HEK293 (cell line): ENCODE measurements around the gene ADAM19.

Experiments used
- CTCF ChIA-PET: fragments of 350-600 bp; formaldehyde crosslinking; extraction: SDS; loops from one replicate; lab custom pipeline; 2021; ENCODE audit warnings: antibody characterized with exemption; lab: Yijun Ruan, JAX
- POLR2A ChIA-PET: fragments of 300-600 bp; formaldehyde crosslinking; extraction: SDS; loops from one replicate; lab custom pipeline; 2020; ENCODE audit warnings: antibody characterized with exemption, inconsistent platforms; lab: Yijun Ruan, JAX
- H3K27ac ChIP-seq: fragments of 200-500 bp; sonication (Bioruptor generic); 2 replicates; pipeline ENCODE4 v1.5.1; 2014; ENCODE audit warnings: low read depth, low read length, control low read depth, inconsistent platforms; ENCODE audit errors: extremely low read depth
- H3K36me3 ChIP-seq, 2 experiments: fragments of 200-500 bp in 1 of 2; sonication (Bioruptor generic) in 1 of 2; 1 replicate in 1 of 2; 2 replicates in 1 of 2; pipeline ENCODE4 v1.5.1; 2014 to 2017; ENCODE audit warnings: inconsistent platforms in 2 of 2, low read length in 2 of 2; ENCODE audit not compliant: control insufficient read depth in 2 of 2, insufficient read depth in 1 of 2
- H3K4me1 ChIP-seq: fragments of 200-500 bp; sonication (Bioruptor generic); 2 replicates; pipeline ENCODE4 v1.5.1; 2014; ENCODE audit warnings: mild to moderate bottlenecking, low read length, inconsistent platforms; ENCODE audit not compliant: control insufficient read depth, insufficient read depth
- H3K4me3 ChIP-seq: 2 replicates; pipeline ENCODE4 v1.5.1; 2011; ENCODE audit warnings: low read depth, mild to moderate bottlenecking, control low read depth, low read length, moderate library complexity
- H3K9me3 ChIP-seq: fragments of 200-500 bp; sonication (Bioruptor generic); 2 replicates; pipeline ENCODE4 v1.5.1; 2014; ENCODE audit warnings: low read depth, low read length, inconsistent platforms; ENCODE audit not compliant: control insufficient read depth, insufficient read depth
- GLIS1 ChIP-seq: fragments of 450-650 bp; formaldehyde crosslinking; IDR thresholded peaks from 2 replicates; pipeline ENCODE4 v1.5.1; 2016; ENCODE audit warnings: missing biosample characterization, missing genetic modification characterization
- KLF9 ChIP-seq: fragments of 450-650 bp; formaldehyde crosslinking; IDR thresholded peaks from 2 replicates; pipeline ENCODE4 v1.5.1; 2016; ENCODE audit warnings: missing biosample characterization, missing genetic modification characterization, low read depth
- OSR2 ChIP-seq: fragments of 450-650 bp; formaldehyde crosslinking; IDR thresholded peaks from 2 replicates; pipeline ENCODE4 v1.5.1; 2016; ENCODE audit warnings: missing biosample characterization, missing genetic modification characterization
- PRDM10 ChIP-seq: fragments of 450-650 bp; formaldehyde crosslinking; IDR thresholded peaks from 2 replicates; pipeline ENCODE4 v1.5.1; 2016; ENCODE audit warnings: missing biosample characterization, missing genetic modification characterization
- SETDB1 ChIP-seq: IDR thresholded peaks from one replicate; pipeline ENCODE4 v1.6.1; 2017; ENCODE audit warnings: mild to moderate bottlenecking, low read length, moderate library complexity, mixed read lengths; ENCODE audit not compliant: insufficient read length
- SP2 ChIP-seq: fragments of 450-650 bp; formaldehyde crosslinking; IDR thresholded peaks from 2 replicates; pipeline ENCODE4 v1.5.1; 2016; ENCODE audit warnings: missing biosample characterization, missing genetic modification characterization
- TRIM28 ChIP-seq: IDR thresholded peaks from 2 replicates; pipeline ENCODE4 v1.6.1; 2011; ENCODE audit warnings: low read length, control low read depth, borderline replicate concordance
- ZBTB8A ChIP-seq: fragments of 450-650 bp; formaldehyde crosslinking; IDR thresholded peaks from 2 replicates; pipeline ENCODE4 v1.5.1; 2016; ENCODE audit warnings: missing biosample characterization, missing genetic modification characterization
- ZFP69B ChIP-seq: fragments of 450-650 bp; formaldehyde crosslinking; IDR thresholded peaks from 2 replicates; pipeline ENCODE4 v1.5.1; 2016; ENCODE audit warnings: missing biosample characterization, missing genetic modification characterization
- ZIC2 ChIP-seq: fragments of 450-650 bp; formaldehyde crosslinking; IDR thresholded peaks from 2 replicates; pipeline ENCODE4 v1.5.1; 2016; ENCODE audit warnings: missing biosample characterization, missing genetic modification characterization
- ZNF133 ChIP-seq: fragments of 450-650 bp; formaldehyde crosslinking; IDR thresholded peaks from 2 replicates; pipeline ENCODE4 v1.5.1; 2016; ENCODE audit warnings: missing biosample characterization, missing genetic modification characterization
- ZNF184 ChIP-seq: fragments of 450-650 bp; IDR thresholded peaks from 2 replicates; pipeline ENCODE4 v1.5.1; 2018; ENCODE audit warnings: missing biosample characterization, mild to moderate bottlenecking, missing genetic modification characterization
- ZNF214 ChIP-seq: fragments of 450-650 bp; formaldehyde crosslinking; IDR thresholded peaks from 2 replicates; pipeline ENCODE4 v1.5.1; 2017; ENCODE audit warnings: missing biosample characterization, mild to moderate bottlenecking, missing genetic modification characterization, borderline replicate concordance
- ZNF292 ChIP-seq: fragments of 450-650 bp; formaldehyde crosslinking; IDR thresholded peaks from 2 replicates; pipeline ENCODE4 v1.5.1; 2016; ENCODE audit warnings: low read depth, missing biosample characterization, missing genetic modification characterization, borderline replicate concordance
- ZNF302 ChIP-seq: fragments of 450-650 bp; formaldehyde crosslinking; IDR thresholded peaks from 2 replicates; pipeline ENCODE4 v1.5.1; 2016; ENCODE audit warnings: missing biosample characterization, missing genetic modification characterization, low read depth
- ZNF391 ChIP-seq: fragments of 450-650 bp; formaldehyde crosslinking; IDR thresholded peaks from 2 replicates; pipeline ENCODE4 v1.5.1; 2016; ENCODE audit warnings: low read depth, missing biosample characterization, missing genetic modification characterization, borderline replicate concordance
- ZNF433 ChIP-seq: fragments of 450-650 bp; formaldehyde crosslinking; IDR thresholded peaks from 2 replicates; pipeline ENCODE4 v1.5.1; 2016; ENCODE audit warnings: missing biosample characterization, missing genetic modification characterization, low read depth
- ZNF596 ChIP-seq: fragments of 450-650 bp; IDR thresholded peaks from 2 replicates; pipeline ENCODE4 v1.5.0; 2018; ENCODE audit warnings: missing biosample characterization, mild to moderate bottlenecking, missing genetic modification characterization, moderate library complexity
- ZNF626 ChIP-seq: fragments of 450-650 bp; sonication (Bioruptor Pico); formaldehyde crosslinking; IDR thresholded peaks from 2 replicates; pipeline ENCODE4 v1.5.1; 2018; ENCODE audit warnings: missing biosample characterization, missing genetic modification characterization, inconsistent platforms
- ZNF777 ChIP-seq: fragments of 450-650 bp; formaldehyde crosslinking; IDR thresholded peaks from 2 replicates; pipeline ENCODE4 v1.5.1; 2017; ENCODE audit warnings: missing biosample characterization, missing genetic modification characterization, borderline replicate concordance
- ZNF837 ChIP-seq: fragments of 450-650 bp; formaldehyde crosslinking; IDR thresholded peaks from 2 replicates; pipeline ENCODE4 v1.5.1; 2016; ENCODE audit warnings: missing biosample characterization, missing genetic modification characterization
- TF ChIP-seq, protein P1 (sequence below): fragments of 450-650 bp; formaldehyde crosslinking; IDR thresholded peaks from 2 replicates; pipeline ENCODE4 v1.5.1; 2017; ENCODE audit warnings: missing biosample characterization, missing genetic modification characterization
- TF ChIP-seq, protein P2 (sequence below): fragments of 450-650 bp; formaldehyde crosslinking; IDR thresholded peaks from 2 replicates; pipeline ENCODE4 v1.5.1; 2016; ENCODE audit warnings: missing biosample characterization, missing genetic modification characterization
- TF ChIP-seq, protein P3 (sequence below): fragments of 450-650 bp; formaldehyde crosslinking; IDR thresholded peaks from 2 replicates; pipeline ENCODE4 v1.5.1; 2016; ENCODE audit warnings: missing biosample characterization, missing genetic modification characterization

The ADAM19 gene

GRCh38 chr5:157539503-157540022 is 36.0 kb downstream of the ADAM19 start (continued):
- TF ChIP-seq SETDB1 (no peak), ZNF596 (tag by site-specific recombination) (no peak), ZNF214 (tag by site-specific recombination) (no peak), ZNF184 (tag by site-specific recombination) (no peak)
- TF ChIP-seq, protein P1, sequence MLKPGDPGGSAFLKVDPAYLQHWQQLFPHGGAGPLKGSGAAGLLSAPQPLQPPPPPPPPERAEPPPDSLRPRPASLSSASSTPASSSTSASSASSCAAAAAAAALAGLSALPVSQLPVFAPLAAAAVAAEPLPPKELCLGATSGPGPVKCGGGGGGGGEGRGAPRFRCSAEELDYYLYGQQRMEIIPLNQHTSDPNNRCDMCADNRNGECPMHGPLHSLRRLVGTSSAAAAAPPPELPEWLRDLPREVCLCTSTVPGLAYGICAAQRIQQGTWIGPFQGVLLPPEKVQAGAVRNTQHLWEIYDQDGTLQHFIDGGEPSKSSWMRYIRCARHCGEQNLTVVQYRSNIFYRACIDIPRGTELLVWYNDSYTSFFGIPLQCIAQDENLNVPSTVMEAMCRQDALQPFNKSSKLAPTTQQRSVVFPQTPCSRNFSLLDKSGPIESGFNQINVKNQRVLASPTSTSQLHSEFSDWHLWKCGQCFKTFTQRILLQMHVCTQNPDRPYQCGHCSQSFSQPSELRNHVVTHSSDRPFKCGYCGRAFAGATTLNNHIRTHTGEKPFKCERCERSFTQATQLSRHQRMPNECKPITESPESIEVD: no peak

DNA sequence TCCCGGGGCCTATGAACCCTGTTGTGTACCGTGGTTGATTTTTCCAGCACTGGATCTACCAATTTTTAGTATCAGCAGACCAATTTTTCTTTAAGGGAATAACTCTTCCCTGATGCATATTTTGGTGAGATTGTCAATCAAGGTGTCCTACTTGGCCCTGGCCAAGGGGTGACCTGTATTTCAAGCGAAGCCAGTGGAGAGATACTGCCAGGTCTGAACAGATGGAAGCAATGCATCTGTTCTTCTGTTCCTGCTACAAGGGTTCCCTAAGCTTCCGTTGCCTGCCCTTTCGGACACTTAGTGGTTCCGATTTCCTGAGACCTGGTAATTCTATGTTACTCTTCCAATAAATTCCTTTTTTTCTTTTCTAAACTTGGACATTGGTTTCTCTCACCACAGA is 37.3 kb downstream of the ADAM19 start:
- Histone ChIP-seq H3K27ac (no peak overlapping the region), H3K9me3 (no peaks in the 10 kb centered on the region), H3K36me3 (no peaks in the 10 kb centered on the region), H3K4me1 (no peaks in the 10 kb centered on the region), H3K4me3 (no peak overlapping the region)
- TF ChIP-seq, protein P2, sequence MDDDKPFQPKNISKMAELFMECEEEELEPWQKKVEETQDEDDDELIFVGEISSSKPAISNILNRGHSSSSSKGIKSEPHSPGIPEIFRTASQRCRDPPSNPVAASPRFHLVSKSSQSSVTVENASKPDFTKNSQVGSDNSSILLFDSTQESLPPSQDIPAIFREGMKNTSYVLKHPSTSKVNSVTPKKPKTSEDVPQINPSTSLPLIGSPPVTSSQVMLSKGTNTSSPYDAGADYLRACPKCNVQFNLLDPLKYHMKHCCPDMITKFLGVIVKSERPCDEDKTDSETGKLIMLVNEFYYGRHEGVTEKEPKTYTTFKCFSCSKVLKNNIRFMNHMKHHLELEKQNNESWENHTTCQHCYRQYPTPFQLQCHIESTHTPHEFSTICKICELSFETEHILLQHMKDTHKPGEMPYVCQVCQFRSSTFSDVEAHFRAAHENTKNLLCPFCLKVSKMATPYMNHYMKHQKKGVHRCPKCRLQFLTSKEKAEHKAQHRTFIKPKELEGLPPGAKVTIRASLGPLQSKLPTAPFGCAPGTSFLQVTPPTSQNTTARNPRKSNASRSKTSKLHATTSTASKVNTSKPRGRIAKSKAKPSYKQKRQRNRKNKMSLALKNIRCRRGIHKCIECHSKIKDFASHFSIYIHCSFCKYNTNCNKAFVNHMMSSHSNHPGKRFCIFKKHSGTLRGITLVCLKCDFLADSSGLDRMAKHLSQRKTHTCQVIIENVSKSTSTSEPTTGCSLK (tag by site-specific recombination): no peak
- ChIA-PET POLR2A (no interaction called here), CTCF (no interaction called here)

DNA sequence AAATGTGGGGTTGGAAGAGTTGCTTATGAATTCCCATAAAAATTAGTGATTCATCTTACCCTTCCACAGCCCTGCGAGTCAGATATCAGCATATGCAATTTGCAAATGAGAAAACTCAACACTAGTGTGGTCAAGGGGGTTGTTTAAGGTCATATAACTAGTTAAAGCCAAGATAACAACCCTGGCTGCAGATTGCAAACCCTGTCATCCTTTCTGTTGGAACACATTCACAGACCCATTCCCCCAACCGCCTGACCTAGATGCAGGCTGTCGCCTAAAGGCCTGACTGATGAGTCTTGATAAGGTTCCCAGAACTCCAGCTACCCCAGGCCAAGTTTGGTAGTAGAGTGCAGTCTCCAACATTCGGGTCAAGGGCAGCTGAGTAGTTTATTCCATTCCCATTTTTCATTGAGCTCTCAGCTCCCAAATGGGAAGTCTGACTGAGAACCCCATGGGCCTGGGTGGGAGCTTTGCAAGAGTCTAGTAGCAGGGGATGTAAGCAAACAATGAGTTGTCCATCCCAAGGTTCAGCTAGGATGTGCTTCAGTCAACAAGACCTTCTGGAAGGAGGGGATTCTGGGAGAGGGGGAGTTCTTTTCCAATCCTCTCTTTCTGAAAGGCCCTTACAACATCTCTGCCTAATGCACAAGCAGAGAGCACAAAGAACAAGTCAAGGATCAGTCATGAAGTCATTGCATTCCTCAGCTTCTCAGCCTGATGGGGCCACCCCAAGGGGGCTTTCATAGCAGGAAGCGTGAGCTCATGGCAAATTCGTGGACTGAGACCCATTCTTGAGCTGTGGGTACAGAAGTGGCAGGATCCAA is 40.3 kb downstream of the ADAM19 start:
- Histone ChIP-seq H3K4me1 (no peaks in the 10 kb centered on the region), H3K4me3 (no peak overlapping the region), H3K9me3 (no peaks in the 10 kb centered on the region), H3K27ac (no peak overlapping the region), H3K36me3 (no peaks in the 10 kb centered on the region)
- POLR2A ChIA-PET: no interaction called here
- CTCF ChIA-PET: interaction anchor here (0.6 to 1.0 kb wide), 2 partner anchors 187 to 192 kb away, joined by 3 to 4 read pairs; no protein-coding TSS in a partner anchor
- TF ChIP-seq ZNF214 (tag by site-specific recombination) (no peak), TRIM28 (no peak), SP2 (tag by site-specific recombination) (no peak), ZNF391 (tag by site-specific recombination) (no peak), ZBTB8A (tag by site-specific recombination) (no peak), PRDM10 (tag by site-specific recombination) (no peak), ZNF777 (tag by site-specific recombination) (no peak), ZNF292 (tag by site-specific recombination) (no peak), ZNF433 (tag by site-specific recombination) (no peak), ZNF626 (tag by site-specific recombination) (no peak), GLIS1 (tag by site-specific recombination) (no peak), OSR2 (tag by site-specific recombination) (no peak), ZIC2 (tag by site-specific recombination) (no peak), ZNF837 (tag by site-specific recombination) (no peak), ZNF302 (no peak), ZFP69B (tag by site-specific recombination) (no peak), KLF9 (no peak), ZNF133 (no peak)
- TF ChIP-seq, protein P3, sequence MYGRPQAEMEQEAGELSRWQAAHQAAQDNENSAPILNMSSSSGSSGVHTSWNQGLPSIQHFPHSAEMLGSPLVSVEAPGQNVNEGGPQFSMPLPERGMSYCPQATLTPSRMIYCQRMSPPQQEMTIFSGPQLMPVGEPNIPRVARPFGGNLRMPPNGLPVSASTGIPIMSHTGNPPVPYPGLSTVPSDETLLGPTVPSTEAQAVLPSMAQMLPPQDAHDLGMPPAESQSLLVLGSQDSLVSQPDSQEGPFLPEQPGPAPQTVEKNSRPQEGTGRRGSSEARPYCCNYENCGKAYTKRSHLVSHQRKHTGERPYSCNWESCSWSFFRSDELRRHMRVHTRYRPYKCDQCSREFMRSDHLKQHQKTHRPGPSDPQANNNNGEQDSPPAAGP (tag by site-specific recombination): no peak
